IMR-90 (cell line): ENCODE data around the gene FAM210B. TPM values are rescaled to one million over a fixed set of nuclear protein-coding genes. Genes with fewer than 3 reads are reported as not detected.

Source experiments
- ATAC-seq: fragments of 200-7000 bp; cut with Tn5 transposase; 2 replicates; pipeline ENCODE4 v1.9.1; 2020; ENCODE audit warnings: low read depth, mild to moderate bottlenecking, moderate library complexity
- BruUV-seq: library from RNA; stranded (reverse); fragments of 400-500 nt; replicated peaks from 2 replicates; lab custom pipeline; 2021; lab: Mats Ljungman, UMichigan
- CTCF ChIA-PET: fragments of 300-600 bp; formaldehyde crosslinking; extraction: SDS; loops from one replicate; lab custom pipeline; 2021; ENCODE audit warnings: antibody characterized with exemption; lab: Yijun Ruan, JAX
- POLR2A ChIA-PET: fragments of 300-600 bp; sonication (Branson Sonifier 250); formaldehyde crosslinking; loops from one replicate; lab custom pipeline; 2022; ENCODE audit warnings: antibody characterized with exemption; ENCODE audit not compliant: unreplicated experiment; lab: Charles Lee
- DNase-seq: peaks from one replicate; pipeline ENCODE4 v3.0.0; 2013
- H2AFZ ChIP-seq: replicated peaks from 2 replicates; pipeline ENCODE3; 2013; ENCODE audit warnings: low read length, mild to moderate bottlenecking; ENCODE audit not compliant: poor library complexity
- H2AK5ac ChIP-seq: 2 replicates; pipeline ENCODE4 v1.6.1; 2013; ENCODE audit warnings: low read depth, low read length, inconsistent platforms
- H2AK9ac ChIP-seq: replicated peaks from 2 replicates; pipeline ENCODE3; 2013; ENCODE audit warnings: mild to moderate bottlenecking, low read depth, low read length, moderate library complexity; ENCODE audit not compliant: poor library complexity
- H2BK120ac ChIP-seq: 2 replicates; pipeline ENCODE4 v1.6.1; 2013; ENCODE audit warnings: low read depth, low read length, inconsistent platforms
- H2BK15ac ChIP-seq: 3 replicates; pipeline ENCODE4 v1.6.1; 2013; ENCODE audit warnings: low read depth, low read length, inconsistent platforms
- H2BK20ac ChIP-seq: 2 replicates; pipeline ENCODE4 v1.6.1; 2013; ENCODE audit warnings: low read depth, mild to moderate bottlenecking, inconsistent platforms, low read length, moderate library complexity
- H2BK5ac ChIP-seq: 2 replicates; pipeline ENCODE4 v1.6.1; 2013; ENCODE audit warnings: mild to moderate bottlenecking, low read depth, low read length, inconsistent platforms; ENCODE audit not compliant: poor library complexity, severe bottlenecking
- H3K14ac ChIP-seq: replicated peaks from 2 replicates; pipeline ENCODE4 v1.6.1; 2013; ENCODE audit warnings: low read depth, low read length, inconsistent platforms
- H3K18ac ChIP-seq: 2 replicates; pipeline ENCODE4 v1.6.1; 2013; ENCODE audit warnings: low read depth, low read length, control low read depth
- H3K23ac ChIP-seq: 2 replicates; pipeline ENCODE4 v1.6.1; 2013; ENCODE audit warnings: low read depth, low read length, inconsistent platforms
- H3K27ac ChIP-seq: 2 replicates; pipeline ENCODE4 v1.5.1; 2013; ENCODE audit warnings: mild to moderate bottlenecking, control low read depth, low read length; ENCODE audit not compliant: insufficient read depth
- H3K27me3 ChIP-seq: 2 replicates; pipeline ENCODE4 v1.6.1; 2013; ENCODE audit warnings: low read length; ENCODE audit not compliant: control insufficient read depth, insufficient read depth
- H3K36me3 ChIP-seq: 2 replicates; pipeline ENCODE4 v1.6.1; 2013; ENCODE audit warnings: low read length, mixed read lengths; ENCODE audit not compliant: control insufficient read depth, insufficient read depth
- H3K4ac ChIP-seq: 2 replicates; pipeline ENCODE4 v1.6.1; 2013; ENCODE audit warnings: low read depth, low read length, inconsistent platforms
- H3K4me1 ChIP-seq: 2 replicates; pipeline ENCODE4 v1.6.1; 2013; ENCODE audit warnings: low read length, mixed read lengths; ENCODE audit not compliant: control insufficient read depth, insufficient read depth
- H3K4me2 ChIP-seq: 2 replicates; pipeline ENCODE4 v1.6.1; 2013; ENCODE audit warnings: low read depth, mild to moderate bottlenecking, control low read depth, low read length, moderate library complexity
- H3K4me3 ChIP-seq: 2 replicates; pipeline ENCODE4 v1.5.1; 2013; ENCODE audit warnings: low read depth, mild to moderate bottlenecking, control low read depth, low read length, moderate library complexity; ENCODE audit not compliant: insufficient read depth
- H3K56ac ChIP-seq: 2 replicates; pipeline ENCODE4 v1.6.1; 2013; ENCODE audit warnings: low read length, inconsistent platforms; ENCODE audit not compliant: insufficient read depth; ENCODE audit errors: extremely low read depth
- H3K79me1 ChIP-seq, 2 experiments: 2 replicates each; pipeline ENCODE4 v1.6.1; 2013; ENCODE audit warnings: low read length in 2 of 2, inconsistent platforms in 1 of 2, low read depth in 1 of 2
- H3K9ac ChIP-seq: 2 replicates; pipeline ENCODE4 v1.6.1; 2013; ENCODE audit warnings: low read depth, low read length, control low read depth
- H3K9me1 ChIP-seq: 2 replicates; pipeline ENCODE4 v1.6.1; 2013; ENCODE audit warnings: low read length, inconsistent platforms; ENCODE audit not compliant: insufficient read depth
- H3K9me3 ChIP-seq: 2 replicates; pipeline ENCODE4 v1.6.1; 2013; ENCODE audit warnings: low read length; ENCODE audit not compliant: control insufficient read depth, insufficient read depth
- H4K20me1 ChIP-seq: 2 replicates; pipeline ENCODE4 v1.6.1; 2013; ENCODE audit warnings: low read length, inconsistent platforms; ENCODE audit not compliant: insufficient read depth
- H4K5ac ChIP-seq: 2 replicates; pipeline ENCODE4 v1.6.1; 2013; ENCODE audit warnings: mild to moderate bottlenecking, low read depth, low read length, control low read depth
- H4K8ac ChIP-seq, 2 experiments: 2 replicates each; pipeline ENCODE4 v1.6.1; 2013; ENCODE audit warnings: low read depth in 2 of 2, low read length in 2 of 2, control low read depth in 1 of 2, inconsistent platforms in 1 of 2
- H4K91ac ChIP-seq: 2 replicates; pipeline ENCODE4 v1.6.1; 2013; ENCODE audit warnings: low read depth, low read length, inconsistent platforms; ENCODE audit not compliant: insufficient read depth
- BHLHE40 ChIP-seq: fragments of 150-350 bp; IDR thresholded peaks from 2 replicates; pipeline ENCODE4 v1.6.1; 2016; ENCODE audit warnings: mild to moderate bottlenecking, low read depth, low read length
- FOS ChIP-seq: fragments of 150-350 bp; IDR thresholded peaks from 2 replicates; pipeline ENCODE4 v1.6.1; 2016; ENCODE audit warnings: low read depth, low read length
- MAFK ChIP-seq: IDR thresholded peaks from 2 replicates; pipeline ENCODE4 v1.6.1; 2012; ENCODE audit warnings: low read depth, low read length, improper control_type of control experiment
- MAZ ChIP-seq: IDR thresholded peaks from 2 replicates; pipeline ENCODE4 v1.6.1; 2012; ENCODE audit warnings: low read depth, mild to moderate bottlenecking, low read length, improper control_type of control experiment, moderate library complexity, borderline replicate concordance
- MXI1 ChIP-seq: IDR thresholded peaks from 2 replicates; pipeline ENCODE4 v1.6.1; 2012; ENCODE audit warnings: low read depth, mild to moderate bottlenecking, low read length, moderate library complexity, borderline replicate concordance
- POLR2A ChIP-seq: IDR thresholded peaks from 2 replicates; pipeline ENCODE4 v1.6.1; 2012; ENCODE audit warnings: mild to moderate bottlenecking, low read depth, low read length
- RAD21 ChIP-seq: IDR thresholded peaks from 2 replicates; pipeline ENCODE4 v1.6.1; 2012; ENCODE audit warnings: low read length, improper control_type of control experiment
- RCOR1 ChIP-seq: IDR thresholded peaks from 2 replicates; pipeline ENCODE4 v1.6.1; 2012; ENCODE audit warnings: mild to moderate bottlenecking, low read length, improper control_type of control experiment; ENCODE audit not compliant: insufficient replicate concordance
- RFX5 ChIP-seq: IDR thresholded peaks from 2 replicates; pipeline ENCODE4 v1.8.0; 2012; ENCODE audit warnings: low read depth, mild to moderate bottlenecking, low read length, moderate library complexity
- SMC3 ChIP-seq: fragments of 150-350 bp; IDR thresholded peaks from 2 replicates; pipeline ENCODE4 v1.6.1; 2016; ENCODE audit warnings: low read depth, mild to moderate bottlenecking, antibody characterized with exemption, low read length, moderate library complexity
- WGBS, 2 experiments: methylation state at CpG; one replicate each; pipeline versions ENCODE4 v1.1.5 to v1.1.7; 2013; ENCODE audit warnings: missing lambda C conversion rate in 2 of 2; ENCODE audit not compliant: insufficient read length in 1 of 2; ENCODE audit errors: extremely low coverage in 2 of 2; 5-methylcytosine and 5-hydroxymethylcytosine counted together
- dilution Hi-C: fragments of 300-500 bp; cut with HindIII; formaldehyde crosslinking; loops from one replicate; pipeline ENCODE4 v1.14.3; 2018; ENCODE audit warnings: low sequenced_read_pairs; ENCODE audit not compliant: unreplicated experiment
- in situ Hi-C: fragments of 300-500 bp; cut with MboI; formaldehyde crosslinking; loops from 3 replicates; pipeline ENCODE4 v1.14.3; 2019; ENCODE audit warnings: low sequenced_read_pairs, inconsistent platforms, mixed read lengths
- intact Hi-C: fragments of 100-400 bp; cut with micrococcal nuclease; formaldehyde crosslinking; loops from 2 replicates; pipeline ENCODE4 v1.10.0; 2022
- polyA plus RNA-seq, 3 experiments: library from polyadenylated mRNA; depleted of rRNA; stranded (reverse); fragments of >200 nt; gene quantifications; 2 replicates each; pipeline ENCODE4 v1.2.3, GENCODE V29; 2012; ENCODE audit warnings: low replicate concordance in 1 of 3
- total RNA-seq: library from RNA; depleted of rRNA; stranded (reverse); fragments of >200 nt; gene quantifications from 2 replicates; pipeline ENCODE4 v1.2.3, GENCODE V29; 2012
- TF ChIP-seq, protein P1 (sequence below): fragments of 150-350 bp; IDR thresholded peaks from 2 replicates; pipeline ENCODE4 v1.6.1; 2017; ENCODE audit warnings: mild to moderate bottlenecking, antibody characterized with exemption, low read length, low read depth
- TF ChIP-seq, protein P2 (sequence below): conservative IDR thresholded peaks from 2 replicates; pipeline ENCODE4 v1.5.1; 2012; ENCODE audit warnings: mild to moderate bottlenecking, low read depth, low read length, improper control_type of control experiment

The FAM210B gene
- total and polyA plus RNA-seq, 2 of the 4 experiments (the other 2 are of a cell fraction), result 29.5 to 45.0 TPM

DNA sequence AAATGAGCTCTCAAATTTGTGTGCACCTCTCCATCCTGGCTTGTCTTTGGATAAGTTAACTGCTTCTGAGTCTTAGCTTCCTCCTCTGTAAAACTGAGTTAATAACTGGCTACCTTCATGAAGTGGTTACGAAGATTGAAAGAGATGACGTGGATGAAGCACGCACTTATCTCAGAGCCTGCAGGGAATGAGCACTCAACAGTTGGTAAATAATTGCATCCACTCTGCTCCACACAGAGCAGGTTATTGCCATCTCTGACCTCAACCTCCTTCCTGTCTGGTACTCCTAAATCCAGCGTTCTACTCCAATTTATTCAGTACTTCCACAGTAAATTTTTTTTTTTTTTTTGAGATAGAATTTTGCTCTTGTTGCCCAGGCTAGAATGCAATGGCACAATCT is 26.4 kb downstream of the FAM210B start:
- in situ Hi-C loops (loop anchor here (25.0 kb wide), 1 partner anchor 977 kb away; the partner anchor contains the start of gene RAE1), dilution Hi-C loops (no loop called here), intact Hi-C loops (no loop called here)
- no peak overlapping the region for H3K18ac ChIP-seq
- H3K4me2 ChIP-seq, result no peak overlapping the region
- H3K9me1 ChIP-seq, result peaks cover 17% of the 10 kb centered on the region
- H2BK120ac ChIP-seq, result no peak overlapping the region
- H3K23ac ChIP-seq, result no peak overlapping the region
- no peak overlapping the region for H3K27ac ChIP-seq
- no peak overlapping the region for H4K8ac ChIP-seq
- peaks cover 46 to 60% of the 10 kb centered on the region in 2 experiments for H3K79me1 ChIP-seq
- 100% methylated on average over 3 of the region's 4 CpGs; no CpG with 5 or more reads in 1 of the 2 experiments for WGBS, 2 experiments
- no peak overlapping the region for H3K4me3 ChIP-seq
- no peak for TF ChIP-seq RAD21
- TF ChIP-seq RFX5, result no peak
- TF ChIP-seq FOS, result no peak
- TF ChIP-seq BHLHE40, result no peak
- TF ChIP-seq MAZ, result no peak
- TF ChIP-seq MAFK, result no peak
- no peak for TF ChIP-seq MXI1
- TF ChIP-seq, protein P1, sequence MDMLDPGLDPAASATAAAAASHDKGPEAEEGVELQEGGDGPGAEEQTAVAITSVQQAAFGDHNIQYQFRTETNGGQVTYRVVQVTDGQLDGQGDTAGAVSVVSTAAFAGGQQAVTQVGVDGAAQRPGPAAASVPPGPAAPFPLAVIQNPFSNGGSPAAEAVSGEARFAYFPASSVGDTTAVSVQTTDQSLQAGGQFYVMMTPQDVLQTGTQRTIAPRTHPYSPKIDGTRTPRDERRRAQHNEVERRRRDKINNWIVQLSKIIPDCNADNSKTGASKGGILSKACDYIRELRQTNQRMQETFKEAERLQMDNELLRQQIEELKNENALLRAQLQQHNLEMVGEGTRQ, result no peak
- TF ChIP-seq, protein P2, sequence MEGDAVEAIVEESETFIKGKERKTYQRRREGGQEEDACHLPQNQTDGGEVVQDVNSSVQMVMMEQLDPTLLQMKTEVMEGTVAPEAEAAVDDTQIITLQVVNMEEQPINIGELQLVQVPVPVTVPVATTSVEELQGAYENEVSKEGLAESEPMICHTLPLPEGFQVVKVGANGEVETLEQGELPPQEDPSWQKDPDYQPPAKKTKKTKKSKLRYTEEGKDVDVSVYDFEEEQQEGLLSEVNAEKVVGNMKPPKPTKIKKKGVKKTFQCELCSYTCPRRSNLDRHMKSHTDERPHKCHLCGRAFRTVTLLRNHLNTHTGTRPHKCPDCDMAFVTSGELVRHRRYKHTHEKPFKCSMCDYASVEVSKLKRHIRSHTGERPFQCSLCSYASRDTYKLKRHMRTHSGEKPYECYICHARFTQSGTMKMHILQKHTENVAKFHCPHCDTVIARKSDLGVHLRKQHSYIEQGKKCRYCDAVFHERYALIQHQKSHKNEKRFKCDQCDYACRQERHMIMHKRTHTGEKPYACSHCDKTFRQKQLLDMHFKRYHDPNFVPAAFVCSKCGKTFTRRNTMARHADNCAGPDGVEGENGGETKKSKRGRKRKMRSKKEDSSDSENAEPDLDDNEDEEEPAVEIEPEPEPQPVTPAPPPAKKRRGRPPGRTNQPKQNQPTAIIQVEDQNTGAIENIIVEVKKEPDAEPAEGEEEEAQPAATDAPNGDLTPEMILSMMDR, result no peak
- TF ChIP-seq POLR2A, result no peak
- no peak for TF ChIP-seq RCOR1
- no peak for TF ChIP-seq SMC3
- ATAC-seq, result no peak
- no peak overlapping the region for H4K5ac ChIP-seq
- CTCF ChIA-PET, result no interaction called here
- H3K27me3 ChIP-seq, result no peaks in the 10 kb centered on the region
- no peak overlapping the region for H3K14ac ChIP-seq
- H3K9ac ChIP-seq, result no peak overlapping the region
- BruUV-seq, result no TSS peak
- H4K91ac ChIP-seq, result no peak overlapping the region
- POLR2A ChIA-PET, result interaction anchor here (0.7 kb wide), 1 partner anchor 53 kb away, joined by 13 read pairs; no protein-coding TSS in a partner anchor
- H2BK20ac ChIP-seq, result no peak overlapping the region
- DNase-seq, result no peak
- no peak overlapping the region for H2AK9ac ChIP-seq
- H2BK5ac ChIP-seq, result no peak overlapping the region
- H4K20me1 ChIP-seq, result no peaks in the 10 kb centered on the region; the same call in none of the 2 replicates
- H2BK15ac ChIP-seq, result no peak overlapping the region
- H2AK5ac ChIP-seq, result no peak overlapping the region
- peaks cover 2% of the 10 kb centered on the region for H3K4me1 ChIP-seq
- no peak overlapping the region for H3K56ac ChIP-seq
- H3K4ac ChIP-seq, result no peak overlapping the region
- H2AFZ ChIP-seq, result no peak overlapping the region
- H3K36me3 ChIP-seq, result peaks cover 19% of the 10 kb centered on the region
- H3K9me3 ChIP-seq, result no peaks in the 10 kb centered on the region
